Activated CD8-positive, alpha-beta memory T cell treated with anti-CD3 and anti-CD28 coated beads for 36 hours (primary cell): Measurements from ENCODE around the gene ABCF2. TPM values are rescaled to one million over a fixed set of nuclear protein-coding genes. Genes with fewer than 3 reads are reported as not detected.

ENCODE experiments used
- CTCF ChIA-PET: fragments of 350-600 bp; sonication (Branson Sonifier 250); formaldehyde crosslinking; loops from one replicate; lab custom pipeline; 2021; ENCODE audit warnings: antibody characterized with exemption; lab: Charles Lee
- POLR2A ChIA-PET: fragments of 350-600 bp; sonication (Branson Sonifier 250); formaldehyde crosslinking; loops from one replicate; lab custom pipeline; 2021; ENCODE audit warnings: antibody characterized with exemption; lab: Charles Lee
- total RNA-seq, 2 experiments: library from RNA; stranded (reverse); gene quantifications; one replicate each; pipeline ENCODE4 v1.2.3, GENCODE V29; 2021

ABCF2 gene
- total RNA-seq, 2 experiments from 2014 or later = 86.5 to 96.8 TPM

DNA sequence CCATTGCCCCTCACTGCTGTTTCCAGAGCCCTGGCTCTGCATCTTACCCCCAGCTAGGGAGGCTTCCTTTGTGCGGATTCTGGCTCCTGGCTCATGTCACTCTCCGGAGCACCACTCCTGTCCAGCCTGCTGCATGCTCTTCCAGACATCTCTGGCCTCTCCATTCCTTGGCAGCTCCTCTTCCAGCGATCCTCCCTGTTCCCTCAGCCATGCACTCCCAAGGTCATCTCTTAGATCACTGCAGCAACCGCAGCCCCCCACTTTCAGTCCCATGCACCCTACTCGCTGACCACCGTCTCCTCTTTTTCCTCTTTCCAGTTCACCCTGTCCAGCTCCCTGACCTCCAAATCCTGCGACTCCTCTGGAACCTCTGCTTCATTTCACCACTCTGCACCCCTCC lies 28.4 kb upstream of the ABCF2 start:
- CTCF ChIA-PET = interaction anchor here (1.3 to 2.1 kb wide), 3 partner anchors 8 to 39 kb away, joined by 3 to 6 read pairs (median 5); no protein-coding TSS in a partner anchor
- POLR2A ChIA-PET = no interaction called here

DNA sequence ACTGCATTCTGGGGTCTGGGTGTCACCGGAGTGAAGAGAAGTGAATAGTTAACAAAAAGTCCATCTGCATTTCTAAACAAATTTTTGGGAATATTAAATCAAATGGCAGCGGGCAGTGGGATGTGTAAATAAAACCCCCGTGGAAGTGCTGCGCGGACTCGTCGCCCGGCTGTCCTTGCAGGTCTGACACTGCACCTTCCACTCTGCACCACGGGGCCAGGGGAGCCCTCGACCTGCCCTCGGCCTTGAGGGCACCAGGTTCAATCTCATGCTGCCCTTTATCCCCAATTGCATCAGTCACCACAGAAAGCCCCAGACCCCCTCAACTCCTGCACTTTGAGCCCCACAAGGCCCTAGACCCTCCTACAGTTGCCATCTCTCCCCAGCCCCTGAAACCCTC lies 27.8 kb upstream of the ABCF2 start:
- POLR2A ChIA-PET = no interaction called here
- CTCF ChIA-PET = interaction anchor here (1.0 to 1.4 kb wide), 2 partner anchors 11 kb away, joined by 3 to 5 read pairs; no protein-coding TSS in a partner anchor

DNA sequence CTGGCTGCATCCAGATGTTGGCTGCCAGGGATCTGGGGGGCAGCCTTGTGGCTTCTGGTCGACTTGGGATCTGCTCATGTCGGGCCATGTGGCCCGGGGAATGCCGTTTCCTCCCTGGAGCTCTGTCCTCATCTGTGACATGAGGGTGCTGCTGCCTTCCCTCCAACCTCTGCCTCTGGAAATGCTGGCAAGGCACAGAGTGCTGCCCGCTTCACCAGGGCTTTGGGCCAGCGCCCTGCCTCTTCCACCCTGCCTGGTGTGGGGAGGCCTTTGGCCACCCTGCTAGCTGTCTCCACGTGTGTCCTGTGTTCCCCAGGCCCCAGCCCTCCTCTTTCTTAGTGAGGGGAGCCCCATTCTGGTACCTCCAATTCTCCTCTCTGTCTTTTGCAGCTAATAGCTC lies 27.3 kb upstream of the ABCF2 start:
- ChIA-PET CTCF (interaction anchor here (1.0 kb wide), 1 partner anchor 10 kb away, joined by 3 read pairs; no protein-coding TSS in a partner anchor), POLR2A (no interaction called here)

DNA sequence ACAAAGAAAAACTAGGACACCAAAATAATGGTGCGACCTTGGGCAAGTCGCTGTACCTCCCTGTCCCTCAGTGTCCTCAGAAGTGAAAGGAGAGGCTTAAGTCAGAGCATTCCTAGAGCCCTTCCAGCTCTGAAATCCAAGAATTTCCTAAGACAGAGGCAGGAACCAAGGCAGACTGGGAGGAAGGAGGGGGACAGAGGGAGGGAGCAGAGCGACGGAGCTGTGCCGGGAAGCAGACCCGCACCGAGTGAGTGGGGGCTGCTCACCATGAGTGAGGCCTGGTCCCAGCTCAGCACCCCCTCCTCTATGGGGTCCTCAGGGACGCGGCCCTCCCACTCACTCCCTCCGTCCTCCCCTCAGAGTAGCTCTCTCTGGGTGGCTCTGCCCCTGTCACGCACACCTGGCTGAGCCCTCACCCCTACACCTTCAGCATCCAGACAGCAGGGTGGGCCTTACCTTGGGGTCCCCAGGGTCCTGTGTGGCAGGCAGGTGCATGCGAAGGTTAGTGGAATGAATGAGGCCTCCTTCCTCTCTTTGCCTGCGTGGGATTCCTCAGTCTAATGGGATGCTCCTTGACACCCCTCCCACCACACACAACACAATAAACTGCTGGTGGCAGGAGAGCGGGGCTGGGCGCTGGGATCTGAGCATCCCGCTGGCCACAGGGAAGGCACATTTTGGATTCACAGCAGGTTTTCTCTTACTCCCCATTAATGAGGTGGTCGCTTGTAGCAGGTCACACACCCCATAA lies 26.1 kb upstream of the ABCF2 start:
- POLR2A ChIA-PET = no interaction called here
- CTCF ChIA-PET = no interaction called here

DNA sequence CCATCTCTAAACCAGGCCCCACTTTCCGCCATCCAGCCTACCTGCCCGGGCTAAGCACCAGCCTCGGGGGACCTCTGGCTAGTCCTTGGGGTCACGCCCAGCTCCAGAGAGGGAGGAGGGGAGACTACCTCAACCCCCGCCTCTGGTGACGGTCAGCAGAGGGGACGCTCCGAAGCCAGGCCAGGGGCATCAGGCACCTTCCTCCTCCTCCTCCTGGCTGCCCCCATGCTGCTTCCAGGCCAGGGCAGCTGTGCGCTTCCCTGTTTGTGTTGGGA lies 25.5 kb upstream of the ABCF2 start:
- ChIA-PET CTCF (no interaction called here), POLR2A (no interaction called here)

DNA sequence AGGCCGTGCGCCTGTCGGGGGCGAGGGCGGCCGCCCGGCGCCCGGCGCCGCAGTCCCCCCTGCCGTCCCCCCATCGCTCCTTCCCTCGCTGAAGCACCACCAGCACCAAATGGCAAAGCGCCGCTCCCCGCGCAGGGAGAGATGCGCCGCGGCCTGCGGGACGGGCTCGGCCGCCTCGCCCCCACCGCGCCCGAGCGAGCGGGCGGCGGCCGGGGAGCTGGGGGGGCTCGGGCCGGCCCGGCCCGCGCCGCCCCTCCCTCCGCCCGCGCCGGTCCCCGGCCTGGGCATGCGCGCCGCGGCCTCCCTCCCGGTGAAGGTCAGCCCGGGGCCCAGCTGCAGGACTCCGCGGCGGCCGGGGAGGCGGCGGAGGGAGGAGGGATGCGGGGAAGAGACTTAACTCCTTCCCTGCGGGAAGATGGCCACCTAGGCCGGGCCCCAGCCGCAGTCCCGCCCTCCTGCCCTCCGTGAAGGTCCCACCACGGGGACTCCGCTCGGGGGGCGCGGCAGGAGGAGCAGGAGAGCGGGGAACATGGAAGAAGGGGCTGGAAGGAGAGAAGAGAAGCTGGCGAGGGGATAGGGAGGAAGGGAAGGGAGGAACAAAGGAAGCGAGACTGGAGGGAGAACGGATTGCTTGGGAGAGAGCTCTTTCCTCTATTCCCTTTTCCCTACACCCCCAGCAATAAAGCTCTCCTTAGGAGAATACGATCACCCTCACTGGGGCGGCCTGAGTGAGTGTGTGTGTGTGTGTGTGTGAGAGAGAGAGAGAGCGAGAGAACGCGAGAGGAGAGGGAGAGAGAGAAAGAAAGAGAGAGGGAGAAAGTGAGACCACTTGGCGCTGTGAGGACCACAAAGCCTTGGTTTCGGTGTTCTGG lies 24.9 kb upstream of the ABCF2 start:
- CTCF ChIA-PET = interaction anchor here (1.8 kb wide), 1 partner anchor 19 kb away, joined by 8 read pairs; the partner anchor contains the start of gene CHPF2
- POLR2A ChIA-PET = no interaction called here

DNA sequence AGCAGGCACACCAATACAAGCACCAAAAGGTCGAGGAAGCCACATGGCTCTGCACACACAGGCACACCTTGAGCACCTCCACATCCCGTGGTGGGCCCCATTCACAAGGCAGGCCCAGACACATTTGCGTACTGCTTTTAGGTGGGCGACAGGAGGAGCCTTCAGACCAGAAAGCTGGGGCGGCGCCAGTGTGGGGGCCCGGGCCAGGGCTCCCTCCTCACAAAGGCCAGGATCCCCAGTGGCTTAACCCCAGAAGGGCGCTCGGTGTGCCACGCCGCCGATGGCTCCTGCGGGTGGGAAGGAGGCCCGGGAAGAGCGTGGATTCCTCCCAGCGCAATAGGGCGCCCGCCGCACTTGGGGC lies 24.3 kb upstream of the ABCF2 start:
- CTCF ChIA-PET = interaction anchor here (1.0 to 1.8 kb wide), 3 partner anchors 18 to 85 kb away, joined by 3 to 8 read pairs (median 6); partner anchors contain the start of gene CHPF2

DNA sequence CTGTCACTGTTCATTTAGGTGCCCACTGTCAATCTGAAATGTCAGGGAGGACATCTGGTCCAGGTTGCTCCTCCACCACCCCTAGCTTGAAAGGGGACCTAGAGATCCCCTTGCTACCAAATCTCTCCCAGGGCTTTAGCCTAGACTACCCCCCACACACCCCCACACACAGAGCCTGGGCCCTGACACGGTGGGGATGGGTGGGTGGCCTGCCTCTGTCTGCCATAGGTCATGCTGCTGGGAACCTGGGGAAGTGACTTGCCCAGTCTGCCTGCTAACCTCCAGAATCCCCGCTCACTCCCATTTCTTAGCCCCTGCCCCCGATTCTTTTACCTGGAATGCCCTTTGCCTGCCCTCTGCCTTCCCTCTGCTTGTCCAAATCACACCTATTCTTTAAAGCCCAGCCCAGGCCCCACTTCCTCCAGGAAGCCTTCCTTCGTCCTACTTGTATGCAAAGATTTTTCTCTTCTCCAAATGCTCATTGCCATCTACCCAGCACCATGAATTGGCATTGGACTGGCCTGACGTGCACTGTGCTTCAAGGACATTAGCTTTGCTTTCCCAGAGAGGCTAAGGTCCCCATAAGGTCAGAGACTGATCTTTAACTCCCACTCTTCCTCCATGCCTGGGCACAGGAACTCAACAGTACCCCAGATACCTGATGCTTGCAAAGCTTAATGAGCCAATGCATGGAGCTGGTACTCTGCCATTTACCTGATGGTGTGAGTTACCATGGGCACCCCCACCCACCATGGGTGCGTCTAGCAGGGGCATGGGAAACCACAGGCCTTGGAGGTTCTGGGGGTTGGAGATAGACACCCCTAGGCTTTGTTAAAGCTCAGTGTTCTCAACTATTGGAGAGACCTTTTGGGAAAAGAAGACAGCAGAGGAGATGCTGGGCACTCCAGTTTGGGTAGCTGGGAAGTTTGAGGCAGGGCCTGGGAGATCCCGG lies 23.5 kb upstream of the ABCF2 start:
- ChIA-PET CTCF (interaction anchor here (1.0 to 1.8 kb wide), 3 partner anchors 18 to 84 kb away, joined by 3 to 8 read pairs (median 6); partner anchors contain the start of gene CHPF2), POLR2A (no interaction called here)

More for the DNA sequence above, 24.3 kb upstream of the ABCF2 start:
- POLR2A ChIA-PET = no interaction called here

DNA sequence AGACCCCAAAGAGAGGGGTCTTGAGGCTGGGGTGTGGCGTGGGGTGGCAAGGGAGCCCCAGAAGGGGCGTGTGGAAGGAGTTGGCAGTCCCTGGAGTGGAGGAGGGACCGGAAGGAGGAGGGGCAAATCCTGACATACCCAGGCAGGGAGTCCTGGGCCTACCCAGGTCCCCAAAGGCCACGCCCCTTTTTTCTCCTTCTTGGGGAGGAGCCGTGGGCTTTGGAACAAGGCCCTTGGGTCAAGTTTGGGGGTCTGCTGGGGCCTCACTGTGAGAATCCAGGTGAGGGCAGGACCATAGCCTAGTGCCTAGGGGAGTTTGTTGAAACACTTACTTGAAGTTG lies 22.7 kb upstream of the ABCF2 start:
- ChIA-PET CTCF (no interaction called here), POLR2A (no interaction called here)

DNA sequence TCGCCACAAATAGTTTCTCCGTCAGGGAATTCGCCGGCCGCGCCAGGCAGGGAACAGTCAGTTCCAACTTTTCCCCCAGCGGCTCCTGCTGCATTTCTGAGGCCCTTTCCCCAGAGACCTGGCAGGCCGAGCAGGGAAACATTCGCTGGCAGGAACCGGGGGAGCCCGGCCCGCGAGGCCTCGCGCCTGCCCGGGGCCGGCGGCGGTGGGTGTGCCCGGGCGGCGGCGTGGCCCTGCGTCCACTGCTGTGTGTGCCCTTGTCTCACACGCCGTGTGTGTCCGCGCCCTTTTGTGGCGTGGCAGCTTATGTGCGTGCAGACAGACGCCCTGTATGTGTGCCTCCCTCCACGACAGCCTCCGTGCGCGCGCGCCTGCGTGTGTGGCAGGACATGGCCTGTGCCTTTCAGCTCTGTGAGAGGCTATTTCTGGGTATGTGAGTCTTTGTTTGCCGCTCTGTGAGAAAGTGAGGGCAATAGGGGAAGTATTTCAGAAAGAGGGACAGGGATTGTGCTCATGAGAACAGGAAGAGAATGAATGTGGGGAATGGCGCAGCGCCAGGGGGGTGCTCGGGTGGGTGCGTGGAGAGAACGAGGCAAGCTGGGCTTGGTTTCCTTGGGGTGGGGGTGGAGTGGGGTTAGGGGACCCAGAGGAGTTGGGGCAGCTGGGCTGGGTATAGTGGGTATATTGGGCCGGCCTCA lies 22.2 kb upstream of the ABCF2 start:
- POLR2A ChIA-PET = no interaction called here
- CTCF ChIA-PET = no interaction called here

DNA sequence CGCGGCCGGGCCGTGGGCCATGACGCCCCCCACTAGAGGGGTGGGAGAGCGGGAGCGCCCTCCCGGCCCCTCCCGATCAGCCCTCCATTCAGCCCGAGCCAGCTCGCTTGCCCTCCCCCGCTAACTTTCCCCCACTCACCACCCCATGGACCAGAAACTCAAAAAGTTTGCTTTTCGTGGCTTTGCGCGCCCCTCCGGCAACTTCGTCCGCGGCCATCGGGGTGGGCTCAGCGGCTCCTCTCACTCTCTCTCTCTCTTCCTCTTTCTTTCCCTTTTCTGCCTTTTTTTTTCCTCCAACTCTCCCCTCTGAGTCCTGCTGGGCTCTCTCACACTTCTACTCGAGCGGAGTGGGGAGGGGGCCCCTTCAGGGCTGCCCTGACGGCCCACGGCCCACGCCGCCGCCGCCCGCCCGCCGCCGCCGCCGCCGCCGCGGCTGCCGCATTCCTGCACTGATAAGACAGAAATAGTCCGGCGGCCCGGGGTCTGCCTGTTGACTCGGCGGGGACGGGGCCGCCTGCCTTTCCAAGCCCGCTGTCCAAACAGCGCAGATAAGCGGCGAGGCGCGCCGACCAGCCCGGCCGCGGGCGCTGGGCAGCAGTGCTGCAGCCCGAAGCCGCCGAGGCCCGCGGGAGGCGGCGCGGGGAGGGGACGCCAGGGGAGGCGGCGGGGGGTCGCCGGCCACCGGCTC lies 21.5 kb upstream of the ABCF2 start, which contains the start of gene SMARCD3:
SMARCD3 (minus strand) TSS at position 349 of the 688 bp plus-strand sequence; CDS start at position 217, 132 bp downstream.
- POLR2A ChIA-PET = no interaction called here
- CTCF ChIA-PET = interaction anchor here (0.7 kb wide), 1 partner anchor 230 kb away, joined by 3 read pairs; no protein-coding TSS in a partner anchor

DNA sequence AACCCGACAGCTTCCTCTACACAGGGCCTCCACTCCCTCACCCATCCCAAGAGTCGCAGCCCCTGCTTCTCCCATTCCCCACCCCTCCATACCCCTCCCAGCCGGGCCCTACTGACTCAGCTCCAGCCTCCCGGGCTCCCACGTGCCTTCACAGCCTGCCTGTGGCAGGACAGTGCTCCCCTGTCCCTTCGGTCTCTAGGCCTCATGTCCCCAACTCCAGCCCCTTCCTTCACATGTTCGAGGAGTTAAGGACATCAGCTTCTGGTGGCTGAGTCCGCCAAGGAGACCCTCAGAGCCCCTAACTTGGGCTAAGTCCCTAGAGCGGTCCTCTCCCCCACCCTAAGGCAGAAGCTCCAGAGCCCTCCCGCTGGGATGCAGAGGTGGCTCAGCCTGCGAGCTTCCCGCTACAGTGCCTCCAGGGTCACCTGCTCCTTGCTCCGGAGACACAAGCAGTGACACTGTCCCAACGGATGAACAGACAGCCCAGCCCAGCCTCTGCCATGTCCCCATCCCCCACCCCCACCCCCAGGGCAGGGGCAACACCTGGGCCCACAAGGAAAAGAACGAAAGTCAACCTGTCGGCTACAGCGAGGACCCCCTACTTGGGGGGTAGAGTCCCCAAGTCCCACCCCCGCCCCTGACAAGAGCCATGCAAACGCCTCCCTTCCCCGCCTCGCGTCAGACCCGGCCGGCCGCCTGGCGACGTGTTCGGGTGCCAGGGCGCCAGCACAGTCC lies 20.8 kb upstream of the ABCF2 start:
- ChIA-PET POLR2A (no interaction called here), CTCF (interaction anchor here (0.7 to 2.4 kb wide), 8 partner anchors 8 to 229 kb away, joined by 3 to 12 read pairs (median 4); partner anchors contain the start of gene CHPF2)

DNA sequence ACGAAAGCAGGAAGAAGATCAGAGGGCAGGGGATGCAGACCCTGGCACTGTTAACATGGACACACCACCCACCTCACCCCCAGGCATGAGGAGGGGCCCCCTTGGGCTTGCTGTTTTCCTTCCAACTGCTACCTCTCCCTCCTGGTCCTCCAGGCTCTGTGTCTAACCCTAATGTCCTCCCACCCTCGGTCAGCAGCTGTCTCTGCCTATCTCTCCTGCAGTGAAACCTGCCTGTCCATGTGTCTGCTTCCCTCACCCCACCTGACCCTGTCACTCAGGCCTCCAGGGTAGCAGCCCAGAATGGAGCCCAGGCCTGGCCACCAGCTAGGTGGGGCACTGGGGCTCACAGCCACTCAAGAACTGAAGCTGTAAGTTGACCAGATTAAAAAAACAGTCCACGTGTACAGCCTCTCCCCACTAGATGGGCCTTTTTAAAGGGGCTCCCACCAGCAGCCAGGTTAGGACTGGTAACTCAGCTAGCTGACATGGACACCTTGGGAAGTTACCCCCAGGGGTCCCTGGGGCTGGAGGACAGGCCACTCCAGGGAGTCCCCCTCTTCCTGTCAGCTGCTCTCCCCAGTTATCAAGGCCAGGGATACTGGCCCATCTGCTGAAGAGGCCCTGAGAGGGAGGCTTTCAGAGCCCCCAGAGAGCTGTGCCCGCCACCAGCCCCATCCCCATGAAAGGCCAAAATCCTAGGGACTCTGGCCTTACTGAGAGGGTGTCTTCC lies 20.0 kb upstream of the ABCF2 start:
- POLR2A ChIA-PET = no interaction called here

DNA sequence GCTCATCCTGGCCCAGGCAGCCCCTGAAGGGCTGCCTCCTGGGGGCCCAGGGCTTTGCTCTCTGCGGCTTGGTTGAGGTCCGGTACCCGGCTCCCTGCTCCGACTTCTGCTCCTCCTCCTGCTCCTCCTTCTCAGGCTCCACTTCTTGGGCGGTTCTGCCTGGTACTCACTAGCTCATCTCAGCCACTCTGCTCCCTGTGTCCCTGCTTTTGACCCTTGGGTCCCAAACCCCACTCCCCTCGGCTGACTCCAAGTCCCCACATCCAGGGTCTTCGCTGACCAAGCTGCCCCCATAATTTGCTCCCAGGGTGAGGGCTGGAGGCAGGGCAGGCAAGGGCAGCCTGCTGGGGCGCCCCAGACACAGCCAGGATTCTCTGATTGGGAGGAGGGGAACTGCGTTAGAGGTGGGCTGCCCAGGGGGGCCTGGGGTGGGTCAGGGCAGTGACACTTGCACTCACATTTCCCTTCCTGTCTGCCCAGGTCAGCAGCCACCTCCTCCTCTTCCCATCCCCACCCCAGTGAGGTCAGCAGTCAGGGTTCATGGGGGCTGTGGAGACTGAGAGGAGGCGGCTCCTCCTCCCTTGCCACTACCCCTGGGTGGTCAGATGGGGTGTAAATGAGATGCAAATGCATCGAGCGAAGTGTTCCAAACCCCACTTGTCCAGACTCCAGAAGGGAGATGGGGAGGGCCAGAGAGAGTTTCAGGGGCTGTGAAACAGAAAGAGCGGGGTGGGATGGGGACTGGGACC lies 19.3 kb upstream of the ABCF2 start:
- ChIA-PET CTCF (interaction anchor here (0.5 to 2.4 kb wide), 10 partner anchors 13 to 281 kb away, joined by 3 to 12 read pairs (median 3); partner anchors contain the start of gene CHPF2), POLR2A (no interaction called here)

More for the DNA sequence above, 20.0 kb upstream of the ABCF2 start:
- CTCF ChIA-PET = interaction anchor here (1.0 to 2.4 kb wide), 7 partner anchors 9 to 123 kb away, joined by 3 to 12 read pairs (median 4); partner anchors contain the start of gene CHPF2

DNA sequence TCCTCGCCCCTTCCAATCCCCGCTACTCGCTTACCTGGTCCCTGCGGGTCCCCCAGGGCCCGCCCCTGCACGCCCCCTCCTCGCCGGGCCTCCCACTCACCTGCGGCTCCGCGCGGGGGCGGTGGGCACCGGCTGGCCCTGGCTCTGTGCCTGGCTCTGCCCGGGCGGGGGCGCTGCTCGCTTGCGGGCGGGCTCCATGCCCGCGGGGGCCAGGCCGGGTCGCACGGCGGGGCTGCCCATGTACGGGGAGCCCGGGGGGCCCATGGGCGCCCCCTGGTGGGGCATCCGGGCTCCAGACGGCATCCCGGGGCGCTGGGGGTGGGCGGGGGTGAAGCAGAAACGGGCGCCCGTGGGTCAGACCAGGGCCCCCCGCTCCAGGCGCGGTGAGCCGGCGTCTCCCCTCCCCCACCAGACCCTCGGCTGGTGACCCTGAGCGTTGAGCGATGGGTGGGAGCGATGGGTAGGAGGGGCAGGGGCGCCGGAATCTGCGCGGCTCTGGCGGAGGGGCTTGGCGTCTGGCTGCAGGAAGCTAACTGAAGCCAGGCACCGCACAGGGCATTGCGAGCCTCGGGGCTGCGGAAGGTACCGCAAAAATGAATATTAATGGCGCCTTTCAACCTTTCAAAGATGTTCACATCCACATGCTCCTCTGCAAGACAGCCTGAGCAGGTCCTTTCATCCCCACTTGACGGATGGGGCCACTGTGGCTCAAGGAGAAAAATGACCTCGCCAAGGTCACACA lies 18.5 kb upstream of the ABCF2 start:
- CTCF ChIA-PET = interaction anchor here (0.5 to 3.4 kb wide), 10 partner anchors 12 to 282 kb away, joined by 3 to 30 read pairs (median 3); partner anchors contain the start of genes ABCF2 and CHPF2
- POLR2A ChIA-PET = no interaction called here
